GM19023 (cell line): Measurements from ENCODE around the gene NAV3.
A peak's percentile ranks its signal among the peaks of the same experiment; 100 is the strongest.
"Not testable (repeated sequence)": the region's sequence is repeated elsewhere in the genome, so short reads cannot be mapped to it uniquely, and the experiment has no call there.

Source experiments
- ATAC-seq: cut with Tn5 transposase; IDR thresholded peaks from one replicate; pipeline ENCODE4 v1.9.1; 2021; ENCODE audit warnings: mild to moderate bottlenecking, moderate library complexity; ENCODE audit not compliant: unreplicated experiment

NAV3 gene

DNA sequence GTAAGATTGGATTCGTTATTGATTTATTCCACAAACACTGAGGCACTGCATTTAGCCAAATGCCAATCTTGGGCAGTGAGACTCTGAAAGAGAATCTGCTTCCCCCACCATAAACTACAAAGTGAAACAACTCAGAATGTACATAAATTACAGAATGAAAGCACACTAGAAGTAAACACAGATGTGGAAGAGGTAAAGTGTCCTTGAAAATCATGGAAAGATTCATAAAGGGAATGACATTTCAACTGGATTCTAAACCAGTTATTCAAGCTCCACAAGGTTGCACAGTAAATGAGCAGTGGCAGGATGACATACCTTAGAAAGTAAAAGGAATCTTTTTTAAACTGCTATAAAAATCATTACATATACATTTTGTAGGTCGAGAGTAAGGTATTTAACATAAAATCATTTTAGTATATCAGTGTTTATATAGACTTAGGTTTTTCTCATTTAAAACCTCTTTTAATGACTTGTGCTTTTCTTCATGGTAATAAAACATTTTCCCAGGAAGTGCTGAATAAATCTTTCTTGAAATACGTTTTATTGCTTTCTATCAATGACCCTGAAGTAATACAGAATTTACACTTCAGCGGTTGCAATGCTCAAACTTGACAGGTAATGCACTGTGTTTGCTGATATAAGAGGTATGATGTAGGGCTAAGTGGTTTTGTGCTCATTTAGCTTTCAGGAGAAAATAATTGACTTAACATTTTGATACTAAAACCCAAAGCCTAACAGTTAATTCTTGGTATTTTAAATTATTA is 270.6 kb downstream of the NAV3 start:
- ATAC-seq, result no peak

GRCh38 chr12:78101946-78102635 is 271.4 kb downstream of the NAV3 start:
- no peak for ATAC-seq

GRCh38 chr12:78102801-78103200 is 272.1 kb downstream of the NAV3 start:
- ATAC-seq, result not testable (repeated sequence)

DNA sequence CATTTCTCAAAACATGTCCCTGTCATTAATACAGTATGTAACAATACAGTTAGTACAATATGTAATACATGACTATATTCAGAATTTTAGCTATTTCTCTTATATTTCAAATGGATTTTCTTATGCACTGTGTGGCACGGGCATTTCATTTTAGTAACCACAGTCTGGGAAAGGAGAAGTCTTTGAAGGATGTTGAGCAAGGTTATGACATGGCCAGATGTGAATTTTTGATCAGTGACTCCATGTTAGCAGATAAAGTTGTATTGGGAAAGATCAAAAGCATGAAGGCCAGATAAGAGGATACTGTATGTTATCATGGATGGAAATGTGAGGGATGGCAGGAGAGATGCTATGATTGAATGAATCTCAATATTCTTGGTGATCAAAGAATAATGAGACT is 285.2 kb downstream of the NAV3 start:
- ATAC-seq, result no peak

GRCh38 chr12:78118036-78118435 is 287.3 kb downstream of the NAV3 start:
- no peak for ATAC-seq

GRCh38 chr12:78118486-78118885 is 287.8 kb downstream of the NAV3 start:
- no peak for ATAC-seq

DNA sequence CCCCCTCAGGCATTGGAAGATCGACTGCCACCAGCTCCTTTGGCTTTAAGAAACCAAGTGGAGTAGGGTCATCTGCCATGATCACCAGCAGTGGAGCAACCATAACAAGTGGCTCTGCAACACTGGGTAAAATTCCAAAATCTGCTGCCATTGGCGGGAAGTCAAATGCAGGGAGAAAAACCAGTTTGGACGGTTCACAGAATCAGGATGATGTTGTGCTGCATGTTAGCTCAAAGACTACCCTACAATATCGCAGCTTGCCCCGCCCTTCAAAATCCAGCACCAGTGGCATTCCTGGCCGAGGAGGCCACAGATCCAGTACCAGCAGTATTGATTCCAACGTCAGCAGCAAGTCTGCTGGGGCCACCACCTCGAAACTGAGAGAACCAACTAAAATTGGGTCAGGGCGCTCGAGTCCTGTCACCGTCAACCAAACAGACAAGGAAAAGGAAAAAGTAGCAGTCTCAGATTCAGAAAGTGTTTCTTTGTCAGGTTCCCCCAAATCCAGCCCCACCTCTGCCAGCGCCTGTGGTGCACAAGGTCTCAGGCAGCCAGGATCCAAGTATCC is 288.7 kb downstream of the NAV3 start:
- no peak for ATAC-seq

DNA sequence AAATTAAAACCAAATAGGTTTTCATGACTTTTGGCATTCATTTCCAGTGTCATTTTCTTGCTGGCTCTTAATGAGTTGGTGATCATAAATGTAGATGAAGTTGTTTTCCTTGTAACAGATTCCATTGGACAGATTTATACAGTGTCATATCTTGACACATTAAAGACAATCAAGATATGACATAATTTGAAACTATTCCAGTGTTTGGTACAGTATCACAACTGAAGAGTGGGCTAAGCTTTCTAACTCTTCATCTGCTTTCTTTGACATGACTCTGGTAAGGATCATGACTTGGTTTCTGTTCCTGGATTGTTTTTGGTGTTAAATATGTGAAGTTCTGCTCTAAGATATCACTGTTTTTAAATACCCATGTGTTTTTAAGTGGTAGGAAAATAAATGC is 289.6 kb downstream of the NAV3 start:
- ATAC-seq, result no peak

DNA sequence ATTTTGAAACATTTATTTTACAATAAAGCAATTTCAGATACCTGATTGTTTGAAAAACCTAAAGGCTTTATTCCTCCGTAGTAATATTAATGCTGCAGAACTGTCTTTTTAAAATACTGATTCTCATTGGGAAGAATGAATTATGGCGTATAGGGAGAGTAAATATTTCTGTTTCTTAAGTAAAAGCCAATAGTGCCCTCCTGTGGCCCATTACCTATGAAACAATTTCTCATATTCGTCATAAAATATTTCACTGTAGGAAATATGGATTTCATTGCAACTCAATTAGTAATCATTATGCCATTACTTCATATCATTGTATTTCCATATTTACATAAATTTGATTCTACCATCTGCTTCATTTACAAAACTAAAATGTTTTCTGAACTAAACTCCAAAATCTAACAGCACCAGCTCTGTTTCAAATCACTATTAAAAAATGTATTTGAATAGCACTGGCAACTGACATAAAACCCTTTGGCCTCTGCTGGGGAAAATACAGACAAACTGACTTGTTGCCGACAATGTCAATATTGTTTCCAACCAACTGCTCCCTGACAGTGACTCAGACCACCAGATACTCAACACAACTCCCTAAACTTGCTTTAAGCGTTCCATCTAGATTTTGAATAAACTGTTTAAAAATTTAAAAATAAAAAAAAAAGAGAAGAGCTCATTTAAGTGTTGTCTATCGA is 290.3 kb downstream of the NAV3 start:
- no peak for ATAC-seq

GRCh38 chr12:78121969-78122610 is 291.4 kb downstream of the NAV3 start:
- ATAC-seq, result no peak

- no peak for ATAC-seq
These were observed 297.5 kb downstream of the NAV3 start for GRCh38 chr12:78128211-78128610.

DNA sequence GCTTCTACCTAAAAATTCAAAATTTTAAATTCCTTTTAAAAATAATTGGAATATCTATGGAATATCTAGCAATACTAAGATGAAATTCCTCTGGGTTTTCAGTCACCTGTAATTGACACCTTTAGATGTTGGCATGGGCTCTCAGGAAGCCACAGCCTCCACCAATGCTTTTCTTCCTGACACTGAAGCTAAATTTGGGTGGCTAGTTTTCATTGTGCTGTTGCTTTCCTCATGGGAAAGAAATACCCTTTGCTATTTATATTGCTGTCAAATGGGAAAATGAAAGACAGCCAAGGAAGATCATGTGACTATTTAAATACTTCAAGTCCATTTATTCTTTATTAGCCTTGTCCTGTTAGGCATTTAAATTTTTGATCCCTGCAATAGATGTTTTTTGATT is 313.0 kb downstream of the NAV3 start:
- ATAC-seq, result no peak

GRCh38 chr12:78145398-78145797 is 314.7 kb downstream of the NAV3 start:
- no peak for ATAC-seq

GRCh38 chr12:78146365-78146772 is 315.7 kb downstream of the NAV3 start:
- peak; percentile 54 for ATAC-seq

DNA sequence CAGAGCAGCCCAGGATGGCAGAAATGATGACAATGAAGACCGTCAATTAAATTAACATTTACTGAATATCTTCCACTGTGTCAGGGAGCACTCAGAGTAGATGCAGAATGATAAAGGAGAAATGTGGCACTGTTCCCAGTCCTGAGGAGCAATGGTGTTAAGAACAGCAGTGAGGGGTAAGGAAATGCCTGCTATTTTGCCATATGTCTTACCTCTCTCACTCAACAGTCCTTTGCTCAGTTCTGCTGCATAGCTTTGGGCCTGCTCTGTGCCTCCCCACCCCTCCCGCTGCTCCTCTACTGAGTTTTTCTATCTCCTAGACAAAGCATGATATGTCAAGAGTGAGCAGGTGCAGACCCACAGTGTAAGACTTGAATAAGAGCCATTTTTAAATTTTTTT is 318.8 kb downstream of the NAV3 start:
- ATAC-seq, result no peak

- ATAC-seq, result no peak
These were observed 324.9 kb downstream of the NAV3 start for GRCh38 chr12:78155546-78155945.

DNA sequence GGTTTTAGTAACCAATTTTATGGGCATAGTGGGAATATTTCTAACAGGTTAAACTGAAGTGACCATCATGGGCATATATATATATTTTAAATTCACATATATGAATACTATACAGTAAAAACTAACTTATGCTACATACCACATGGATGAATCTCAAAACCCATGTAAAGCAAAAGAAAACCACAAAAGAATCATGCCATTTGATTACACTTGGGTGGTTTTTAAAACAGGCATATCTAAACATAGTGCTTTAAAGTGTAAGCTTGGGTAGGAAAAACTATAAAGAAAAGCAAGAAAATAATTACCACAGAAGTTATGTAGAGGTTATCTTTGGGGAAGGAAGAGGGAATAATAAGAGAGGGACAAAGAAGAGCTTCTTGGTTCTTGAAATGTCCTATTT is 326.1 kb downstream of the NAV3 start:
- no peak for ATAC-seq

DNA sequence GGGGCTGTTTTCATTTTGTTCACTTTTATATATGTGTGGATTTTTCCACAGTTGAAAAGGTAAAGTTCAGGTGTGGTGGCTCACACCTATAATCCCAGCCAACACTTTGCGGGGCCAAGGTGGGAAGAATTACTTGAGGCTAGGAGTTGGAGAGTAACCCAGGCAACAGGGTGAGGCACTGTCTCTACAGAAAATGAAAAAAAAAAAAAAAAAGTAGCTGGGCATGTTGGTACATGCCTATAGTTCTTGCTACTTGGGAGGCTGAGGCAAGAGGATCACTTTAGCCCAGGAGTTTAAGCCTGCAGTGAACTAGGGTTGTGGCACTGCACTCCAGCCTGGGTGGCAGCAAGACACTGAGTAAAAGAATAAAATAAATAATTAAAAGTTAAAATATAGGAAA is 326.5 kb downstream of the NAV3 start:
- ATAC-seq, result no peak

- no peak for ATAC-seq
These were observed 333.5 kb downstream of the NAV3 start for GRCh38 chr12:78164154-78164553.

- no peak for ATAC-seq
These were observed 336.8 kb downstream of the NAV3 start for GRCh38 chr12:78167510-78167909.

GRCh38 chr12:78171061-78171460 is 340.4 kb downstream of the NAV3 start:
- no peak for ATAC-seq
